C4-2B (cell line): Measurements from ENCODE around the gene GLCE.

ENCODE experiments used
- H3K27ac ChIP-seq: fragments of 450-650 bp; 2 replicates; pipeline ENCODE4 v1.5.1; 2017
- ZFX ChIP-seq: fragments of 450-650 bp; IDR thresholded peaks from 2 replicates; pipeline ENCODE4 v1.6.1; 2017
- TF ChIP-seq, protein P1 (sequence below): fragments of 450-650 bp; conservative IDR thresholded peaks from 2 replicates; pipeline ENCODE4 v1.5.1; 2017; ENCODE audit warnings: mild to moderate bottlenecking

Gene GLCE

DNA sequence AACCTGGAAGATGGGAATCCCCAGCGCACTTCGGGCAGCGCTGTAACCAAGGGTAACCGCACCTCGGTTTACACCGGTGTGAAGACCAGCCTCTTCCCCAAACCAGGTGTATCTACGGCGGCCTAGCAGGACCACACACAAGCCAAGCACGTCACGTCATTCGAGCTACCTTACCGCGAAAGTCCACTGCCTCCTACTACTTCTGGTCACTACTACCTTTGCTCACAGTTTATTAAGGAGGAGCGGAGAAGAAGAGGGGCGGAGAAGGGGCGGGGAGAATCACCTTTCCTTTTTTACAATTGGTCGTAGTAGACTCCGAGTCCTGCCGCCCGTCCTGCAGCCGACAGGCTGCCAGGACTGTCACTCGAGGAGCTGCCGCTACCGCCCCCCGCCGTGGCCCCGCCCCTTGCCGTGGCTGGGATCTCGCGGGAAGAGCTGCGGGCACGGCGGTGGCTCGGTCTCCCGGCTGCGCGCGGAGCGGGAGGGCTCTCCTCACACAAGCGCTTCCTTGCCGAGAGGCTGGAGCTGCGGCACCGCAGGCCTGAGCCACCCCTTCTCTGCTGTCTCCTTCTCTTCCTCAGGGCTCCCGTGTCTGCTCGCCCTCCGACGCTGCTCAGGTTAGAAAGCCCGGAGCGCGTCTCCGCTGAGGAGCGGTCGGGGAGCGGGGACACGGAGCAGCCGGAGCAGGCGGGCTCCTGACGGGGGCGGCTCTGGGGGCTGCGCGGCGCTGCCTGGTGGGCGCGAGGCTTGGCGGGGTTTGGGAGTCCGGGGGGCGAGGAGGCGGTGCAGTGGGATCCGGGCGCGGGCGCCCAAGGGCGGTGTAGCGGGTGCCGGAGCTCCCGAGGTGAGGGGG is at the start of gene GLCE:
Gene GLCE (plus strand): TSS at position 495 of the 853 bp plus-strand sequence. CDS start 95,172 bp downstream, outside the sequence.
- peak within 1 kb of the TSS; percentile 74 for H3K27ac ChIP-seq
- TF ChIP-seq, protein P1, sequence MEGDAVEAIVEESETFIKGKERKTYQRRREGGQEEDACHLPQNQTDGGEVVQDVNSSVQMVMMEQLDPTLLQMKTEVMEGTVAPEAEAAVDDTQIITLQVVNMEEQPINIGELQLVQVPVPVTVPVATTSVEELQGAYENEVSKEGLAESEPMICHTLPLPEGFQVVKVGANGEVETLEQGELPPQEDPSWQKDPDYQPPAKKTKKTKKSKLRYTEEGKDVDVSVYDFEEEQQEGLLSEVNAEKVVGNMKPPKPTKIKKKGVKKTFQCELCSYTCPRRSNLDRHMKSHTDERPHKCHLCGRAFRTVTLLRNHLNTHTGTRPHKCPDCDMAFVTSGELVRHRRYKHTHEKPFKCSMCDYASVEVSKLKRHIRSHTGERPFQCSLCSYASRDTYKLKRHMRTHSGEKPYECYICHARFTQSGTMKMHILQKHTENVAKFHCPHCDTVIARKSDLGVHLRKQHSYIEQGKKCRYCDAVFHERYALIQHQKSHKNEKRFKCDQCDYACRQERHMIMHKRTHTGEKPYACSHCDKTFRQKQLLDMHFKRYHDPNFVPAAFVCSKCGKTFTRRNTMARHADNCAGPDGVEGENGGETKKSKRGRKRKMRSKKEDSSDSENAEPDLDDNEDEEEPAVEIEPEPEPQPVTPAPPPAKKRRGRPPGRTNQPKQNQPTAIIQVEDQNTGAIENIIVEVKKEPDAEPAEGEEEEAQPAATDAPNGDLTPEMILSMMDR: no peak
- TF ChIP-seq ZFX: no peak

DNA sequence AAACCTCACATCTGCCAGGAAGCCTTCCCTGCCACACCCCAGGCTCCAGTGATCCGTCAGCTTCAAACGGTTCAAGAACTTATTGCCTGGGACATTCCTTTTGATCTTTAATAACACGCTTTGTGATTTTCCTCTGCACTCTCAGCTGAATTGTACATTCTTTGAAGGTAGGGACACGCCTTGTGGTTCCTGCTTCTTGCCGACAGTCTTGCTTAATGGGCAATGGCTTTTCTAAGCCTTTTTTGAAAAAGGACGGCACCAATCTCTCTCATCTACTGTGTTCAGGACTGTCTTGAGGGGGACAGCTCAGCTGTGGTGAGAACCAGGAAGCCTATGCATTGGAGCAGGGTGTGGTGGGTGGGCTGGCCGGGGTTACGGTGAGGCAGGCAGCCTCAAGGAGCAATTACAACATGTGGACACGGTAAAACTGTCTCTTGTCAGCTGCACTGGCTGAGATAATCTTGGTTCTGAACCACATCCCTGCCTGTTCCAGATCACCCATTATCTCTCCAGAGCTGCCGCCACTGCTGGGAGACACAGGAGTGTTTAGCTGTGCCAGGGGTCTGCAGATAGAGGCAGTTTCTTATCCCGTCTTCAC is 46.0 kb upstream of the GLCE start:
- no peak overlapping the region for H3K27ac ChIP-seq
- no peak for TF ChIP-seq ZFX
- TF ChIP-seq, protein P1: no peak

DNA sequence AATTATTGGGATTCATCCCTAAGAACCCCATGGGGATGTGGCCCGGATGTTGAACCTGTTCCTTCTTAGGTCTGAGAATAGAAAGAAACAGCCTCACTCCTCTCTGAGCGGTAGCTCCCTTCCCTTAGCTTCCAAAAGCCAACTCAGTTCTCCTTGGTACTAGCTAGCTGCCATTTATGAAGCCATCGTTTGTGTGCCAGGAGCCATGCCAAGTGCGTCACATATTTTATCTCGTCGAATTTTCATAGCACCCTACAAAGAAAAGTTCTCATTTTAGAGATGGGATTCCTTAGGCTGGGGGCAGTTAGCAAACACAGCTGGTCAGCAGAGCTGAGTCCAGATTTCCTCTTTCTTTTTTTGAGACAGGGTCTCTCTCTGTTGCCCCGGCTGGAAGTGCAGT is 45.4 kb upstream of the GLCE start:
- no peak for TF ChIP-seq ZFX
- TF ChIP-seq, protein P1: no peak
- H3K27ac ChIP-seq: no peak overlapping the region

DNA sequence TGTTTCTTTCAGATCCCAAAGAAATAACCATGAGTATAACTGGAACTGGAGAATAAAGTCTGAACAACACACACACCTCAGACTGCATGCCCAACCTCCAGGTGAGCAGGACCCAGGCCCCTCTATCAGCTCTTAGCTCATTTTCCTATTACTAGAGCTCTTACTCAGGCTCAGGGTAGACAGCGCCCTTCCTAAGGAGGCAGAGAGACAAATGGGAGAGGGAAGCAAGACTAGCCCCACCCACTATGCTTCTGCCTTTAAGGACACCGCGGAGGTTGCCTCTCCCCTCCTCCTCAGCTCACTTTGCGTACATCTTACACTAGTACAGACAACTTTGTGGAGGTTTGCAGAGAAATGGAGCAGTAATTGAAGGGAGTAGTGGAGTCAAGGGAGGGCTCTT is 44.0 kb upstream of the GLCE start:
- TF ChIP-seq, protein P1: no peak
- no peak for TF ChIP-seq ZFX
- no peak overlapping the region for H3K27ac ChIP-seq

DNA sequence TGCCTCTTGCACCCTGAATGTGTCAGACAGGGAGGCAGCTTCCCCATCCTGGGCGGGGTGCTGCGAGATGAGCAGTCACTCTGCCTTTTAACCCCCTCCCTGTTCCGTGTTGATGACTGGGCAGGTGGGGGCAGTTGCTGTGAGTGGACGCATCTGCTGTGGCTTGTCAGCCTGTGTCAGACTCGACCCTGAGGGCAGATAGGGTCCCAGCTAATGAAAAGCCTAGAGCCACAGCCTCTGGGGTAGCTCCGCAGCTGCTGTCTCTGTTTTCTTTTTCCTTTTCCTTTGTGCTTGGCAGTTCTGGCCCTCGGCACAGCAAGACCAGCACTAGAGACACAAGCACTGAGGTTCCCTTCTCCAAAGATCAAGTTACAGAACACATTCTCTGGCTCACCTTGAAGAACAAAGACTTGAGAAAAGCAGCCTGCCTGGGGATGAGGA is 43.0 kb upstream of the GLCE start:
- no peak for TF ChIP-seq ZFX
- TF ChIP-seq, protein P1: no peak
- no peak overlapping the region for H3K27ac ChIP-seq

DNA sequence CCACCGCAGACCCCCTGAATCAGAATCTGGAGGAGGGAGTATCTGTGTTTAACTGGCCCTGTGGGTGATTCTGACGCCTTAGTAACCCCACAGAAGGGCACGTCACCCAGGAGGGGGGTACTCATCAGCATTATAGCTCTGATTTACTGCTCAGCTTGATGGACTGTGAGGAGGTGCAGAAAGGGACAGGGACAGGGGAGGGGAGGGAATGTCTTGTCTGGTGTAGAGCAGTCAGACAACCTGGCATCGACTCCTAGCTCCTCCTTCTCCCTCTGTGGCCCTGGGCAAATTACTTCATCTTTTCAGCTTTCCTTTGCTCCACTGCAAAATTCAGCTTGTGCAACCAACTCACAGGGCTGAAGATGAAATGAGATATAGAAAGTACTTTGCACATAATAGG is 42.3 kb upstream of the GLCE start:
- H3K27ac ChIP-seq: no peak overlapping the region
- TF ChIP-seq, protein P1: no peak
- TF ChIP-seq ZFX: no peak

DNA sequence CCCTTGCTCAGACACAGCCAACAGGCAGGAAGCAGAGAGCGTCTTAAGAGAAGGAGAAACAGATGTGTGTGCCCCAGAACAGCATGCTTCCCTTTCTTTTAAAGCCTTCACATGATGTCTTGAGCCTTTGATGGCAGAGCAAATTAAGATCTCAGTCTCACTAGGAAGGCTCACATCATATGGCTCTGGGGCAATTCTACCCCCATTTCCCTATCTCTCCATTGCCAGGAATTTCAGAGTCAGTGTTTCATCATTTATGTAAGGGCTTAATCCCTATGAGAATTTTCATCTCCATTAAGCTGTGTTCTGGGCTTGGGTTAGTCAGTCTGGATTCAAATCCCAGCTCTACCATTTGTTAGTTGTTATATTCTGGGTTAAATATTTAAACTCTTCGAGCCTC is 41.4 kb upstream of the GLCE start:
- TF ChIP-seq ZFX: no peak
- TF ChIP-seq, protein P1: no peak
- no peak overlapping the region for H3K27ac ChIP-seq
